HUES48 (cell line): ENCODE results near the gene B3GALT2.
"Not testable (repeated sequence)": the region's sequence is repeated elsewhere in the genome, so short reads cannot be mapped to it uniquely, and the experiment has no call there.

Source experiments
- H3K27ac ChIP-seq: one replicate; pipeline ENCODE4 v1.7.0; 2013; ENCODE audit warnings: low read depth, low read length, inconsistent platforms
- H3K27me3 ChIP-seq: 2 replicates; pipeline ENCODE4 v1.6.1; 2013; ENCODE audit warnings: mild to moderate bottlenecking, low read length; ENCODE audit not compliant: control insufficient read depth, insufficient read depth
- H3K36me3 ChIP-seq: 2 replicates; pipeline ENCODE4 v1.6.1; 2013; ENCODE audit warnings: low read length; ENCODE audit not compliant: control insufficient read depth, insufficient read depth
- H3K4me1 ChIP-seq: 2 replicates; pipeline ENCODE4 v1.6.1; 2013; ENCODE audit warnings: mild to moderate bottlenecking, low read length; ENCODE audit not compliant: control insufficient read depth, insufficient read depth
- H3K4me3 ChIP-seq: 2 replicates; pipeline ENCODE4 v1.5.1; 2013; ENCODE audit warnings: mild to moderate bottlenecking, low read depth, low read length
- H3K9ac ChIP-seq: 2 replicates; pipeline ENCODE4 v1.6.1; 2013; ENCODE audit warnings: mild to moderate bottlenecking, low read depth, low read length, moderate library complexity
- H3K9me3 ChIP-seq: 2 replicates; pipeline ENCODE4 v1.6.1; 2013; ENCODE audit warnings: low read length; ENCODE audit not compliant: control insufficient read depth, insufficient read depth

The B3GALT2 gene

GRCh38 chr1:193185901-193186731 lies at the start of gene B3GALT2:
TSS of gene B3GALT2 (minus strand) at chr1:193186613. CDS start at chr1:193181562, 5,051 bp downstream.
- H3K27me3 ChIP-seq, result no peaks in the 10 kb centered on the region
- H3K4me1 ChIP-seq, result peaks cover 22% of the 10 kb centered on the region
- no peaks in the 10 kb centered on the region for H3K9me3 ChIP-seq
- H3K9ac ChIP-seq, result no peak within 1 kb of the TSS; the same call in 1 of the 2 replicates
- H3K4me3 ChIP-seq, result no peak within 1 kb of the TSS
- peak within 1 kb of the TSS; percentile 7 for H3K27ac ChIP-seq
- no peaks in the 10 kb centered on the region for H3K36me3 ChIP-seq

- H3K9ac ChIP-seq, result no peak overlapping the region
- H3K27ac ChIP-seq, result no peak overlapping the region
- no peak overlapping the region for H3K4me3 ChIP-seq
- H3K9me3 ChIP-seq, result no peaks in the 10 kb centered on the region
- H3K27me3 ChIP-seq, result no peaks in the 10 kb centered on the region
- H3K36me3 ChIP-seq, result peaks cover 46% of the 10 kb centered on the region
- H3K4me1 ChIP-seq, result no peaks in the 10 kb centered on the region
These were observed 48.1 kb upstream of the B3GALT2 start for GRCh38 chr1:193234530-193234929.

- not testable (repeated sequence) for H3K9ac ChIP-seq, H3K27ac ChIP-seq, H3K9me3 ChIP-seq, H3K4me3 ChIP-seq, H3K4me1 ChIP-seq, H3K27me3 ChIP-seq
- peaks cover 26% of the 10 kb centered on the region for H3K36me3 ChIP-seq
These were observed 44.7 kb upstream of the B3GALT2 start for GRCh38 chr1:193231146-193231545.

GRCh38 chr1:193229136-193229535 lies 42.7 kb upstream of the B3GALT2 start:
- no peak overlapping the region for H3K4me3 ChIP-seq
- no peaks in the 10 kb centered on the region for H3K27me3 ChIP-seq
- H3K9me3 ChIP-seq, result no peaks in the 10 kb centered on the region
- H3K9ac ChIP-seq, result no peak overlapping the region
- H3K27ac ChIP-seq, result no peak overlapping the region
- peaks cover 15% of the 10 kb centered on the region for H3K36me3 ChIP-seq
- H3K4me1 ChIP-seq, result no peaks in the 10 kb centered on the region

GRCh38 chr1:193222056-193222615 lies 35.7 kb upstream of the B3GALT2 start:
- Histone ChIP-seq H3K4me1 (peaks cover 19% of the 10 kb centered on the region), H3K9ac (no peak overlapping the region), H3K36me3 (peaks cover 18% of the 10 kb centered on the region; the same call in 1 of the 2 replicates), H3K4me3 (no peak overlapping the region), H3K27ac (no peak overlapping the region), H3K9me3 (no peaks in the 10 kb centered on the region), H3K27me3 (no peaks in the 10 kb centered on the region)

GRCh38 chr1:193221651-193222050 lies 35.2 kb upstream of the B3GALT2 start:
- Histone ChIP-seq H3K4me3 (no peak overlapping the region; the same call in 1 of the 2 replicates), H3K27ac (peak overlapping the region; percentile 7), H3K4me1 (peaks cover 24% of the 10 kb centered on the region), H3K36me3 (peaks cover 18% of the 10 kb centered on the region; the same call in 1 of the 2 replicates), H3K9me3 (no peaks in the 10 kb centered on the region), H3K9ac (no peak overlapping the region), H3K27me3 (no peaks in the 10 kb centered on the region)

GRCh38 chr1:193219391-193219790 lies 33.0 kb upstream of the B3GALT2 start:
- no peaks in the 10 kb centered on the region for H3K9me3 ChIP-seq
- no peak overlapping the region for H3K27ac ChIP-seq
- H3K36me3 ChIP-seq, result peaks cover 26% of the 10 kb centered on the region; the same call in 1 of the 2 replicates
- H3K27me3 ChIP-seq, result no peaks in the 10 kb centered on the region
- H3K4me3 ChIP-seq, result no peak overlapping the region
- no peak overlapping the region for H3K9ac ChIP-seq
- H3K4me1 ChIP-seq, result peaks cover 33% of the 10 kb centered on the region

- Histone ChIP-seq H3K27ac (no peak overlapping the region), H3K27me3 (no peaks in the 10 kb centered on the region), H3K4me1 (peaks cover 27% of the 10 kb centered on the region), H3K4me3 (no peak overlapping the region), H3K36me3 (peaks cover 32% of the 10 kb centered on the region; the same call in 1 of the 2 replicates), H3K9me3 (no peaks in the 10 kb centered on the region), H3K9ac (no peak overlapping the region)
These were observed 30.5 kb upstream of the B3GALT2 start for GRCh38 chr1:193216920-193217319.

- no peak overlapping the region for H3K9ac ChIP-seq
- H3K4me1 ChIP-seq, result peaks cover 15% of the 10 kb centered on the region
- H3K27me3 ChIP-seq, result no peaks in the 10 kb centered on the region
- peaks cover 33% of the 10 kb centered on the region; the same call in 1 of the 2 replicates for H3K36me3 ChIP-seq
- H3K27ac ChIP-seq, result no peak overlapping the region
- no peaks in the 10 kb centered on the region for H3K9me3 ChIP-seq
- no peak overlapping the region for H3K4me3 ChIP-seq
These were observed 27.6 kb upstream of the B3GALT2 start for GRCh38 chr1:193213998-193214397.

- no peaks in the 10 kb centered on the region for H3K9me3 ChIP-seq
- H3K36me3 ChIP-seq, result peaks cover 28% of the 10 kb centered on the region; the same call in 1 of the 2 replicates
- no peak overlapping the region for H3K4me3 ChIP-seq
- H3K27ac ChIP-seq, result no peak overlapping the region
- H3K27me3 ChIP-seq, result no peaks in the 10 kb centered on the region
- H3K4me1 ChIP-seq, result peaks cover 15% of the 10 kb centered on the region
- no peak overlapping the region for H3K9ac ChIP-seq
These were observed 26.2 kb upstream of the B3GALT2 start for GRCh38 chr1:193212637-193213036.

GRCh38 chr1:193211539-193211938 lies 25.1 kb upstream of the B3GALT2 start:
- Histone ChIP-seq H3K9ac (no peak overlapping the region), H3K4me3 (no peak overlapping the region), H3K9me3 (no peaks in the 10 kb centered on the region), H3K36me3 (peaks cover 24% of the 10 kb centered on the region; the same call in 1 of the 2 replicates), H3K27ac (no peak overlapping the region), H3K27me3 (no peaks in the 10 kb centered on the region), H3K4me1 (peaks cover 7% of the 10 kb centered on the region)
